WI38 (cell line): ENCODE results near the gene PDE4DIP.
"Not testable (repeated sequence)": the region's sequence is repeated elsewhere in the genome, so short reads cannot be mapped to it uniquely, and the experiment has no call there.

Experiments
- H3K4me3 ChIP-seq: 2 replicates; pipeline ENCODE4 v1.5.1; 2011; ENCODE audit warnings: low read depth, mild to moderate bottlenecking, control low read depth, low read length

Gene PDE4DIP

DNA sequence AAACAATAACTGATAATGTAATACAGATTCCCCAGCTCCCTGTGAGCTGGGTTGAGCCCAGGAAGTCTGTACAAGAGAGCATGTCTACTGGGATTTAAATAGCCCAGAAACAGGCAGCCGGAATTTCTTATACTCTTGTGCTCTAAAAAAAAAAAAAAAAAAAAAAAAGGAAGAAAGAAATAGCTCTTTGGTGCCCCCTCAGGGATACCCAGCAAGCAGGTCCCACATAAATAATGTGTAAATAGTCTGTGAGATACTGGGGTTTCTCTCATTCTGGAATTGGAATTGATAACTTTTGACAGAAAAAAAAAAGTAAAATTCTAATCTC is 25.4 kb downstream of the PDE4DIP start:
- H3K4me3 ChIP-seq, result not testable (repeated sequence)

DNA sequence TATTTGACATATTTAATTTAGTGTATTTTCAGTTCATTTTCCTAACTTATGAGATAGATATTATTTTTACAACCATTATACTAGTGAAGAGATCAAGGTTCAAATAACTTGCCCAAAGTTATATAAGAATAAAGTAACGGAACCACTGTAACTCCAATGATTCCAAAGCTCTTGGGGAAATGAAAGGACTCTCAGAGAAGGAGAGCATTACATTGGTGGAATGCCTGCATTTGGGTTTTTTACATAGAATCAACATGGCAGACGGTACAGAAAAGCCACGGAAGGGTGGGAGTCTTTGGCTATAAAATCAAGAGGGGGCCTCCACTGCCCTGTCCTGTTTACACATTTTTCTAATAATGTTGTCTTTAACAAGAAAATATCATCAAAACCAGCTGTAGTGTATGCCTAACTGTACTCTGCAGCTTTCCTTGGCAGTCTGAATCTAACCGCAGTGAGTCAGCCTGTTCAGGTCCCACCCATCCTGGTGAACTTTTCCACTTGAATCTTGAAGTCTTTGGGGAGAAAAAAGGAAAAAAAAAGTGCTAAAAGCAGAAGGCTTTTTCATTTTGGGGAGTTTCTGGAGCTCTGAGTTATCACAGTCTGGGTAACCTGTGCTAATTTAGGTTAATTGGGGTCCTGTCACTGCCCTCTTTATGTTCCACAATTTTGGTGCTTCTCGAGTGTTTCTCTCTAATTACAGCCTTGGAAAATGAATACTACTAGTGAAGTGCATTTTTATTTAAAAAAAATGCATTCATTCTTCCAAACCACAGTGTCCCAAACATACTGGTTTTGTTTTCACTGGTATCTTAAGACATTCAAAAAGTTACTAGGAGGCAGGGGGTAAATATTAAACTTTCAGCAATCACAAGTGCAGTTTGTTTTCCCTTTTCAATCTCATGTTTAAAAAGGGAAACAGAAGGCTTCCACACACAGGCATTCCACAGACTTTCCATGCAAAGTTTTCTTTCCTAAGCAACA is 30.5 kb downstream of the PDE4DIP start:
- 0 out of 2 replicates have a peak overlapping the region, but pooled peaks have one; percentile 16 for H3K4me3 ChIP-seq

DNA sequence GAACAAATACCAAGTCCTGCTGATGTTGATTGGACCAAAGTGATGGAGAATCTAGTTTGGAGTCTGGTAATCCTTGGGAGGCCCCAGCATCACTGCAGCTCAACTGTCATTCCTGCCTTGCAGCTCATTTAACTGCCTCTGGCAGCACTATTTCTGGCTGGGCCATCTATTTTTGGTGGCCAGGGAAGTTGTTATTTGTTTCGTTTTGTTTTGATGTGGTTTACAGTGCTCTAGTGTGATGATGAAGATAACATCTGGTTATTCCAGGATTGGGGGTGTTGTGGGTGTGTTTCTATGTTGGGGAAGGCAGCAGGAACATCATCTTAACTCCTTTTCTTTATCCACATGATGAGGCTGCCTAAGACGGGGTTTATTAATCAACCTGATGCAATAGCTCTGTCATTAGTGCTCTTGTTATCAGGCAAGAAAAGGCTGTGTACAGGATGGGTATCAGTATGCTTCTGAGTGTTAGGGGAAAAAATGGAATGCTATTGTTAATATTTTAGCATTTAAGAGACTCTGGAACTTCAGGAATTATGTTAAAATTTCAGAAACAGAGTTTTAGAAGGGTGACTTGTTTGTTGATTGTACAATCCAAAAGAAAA is 35.7 kb downstream of the PDE4DIP start:
- not testable (repeated sequence) for H3K4me3 ChIP-seq

DNA sequence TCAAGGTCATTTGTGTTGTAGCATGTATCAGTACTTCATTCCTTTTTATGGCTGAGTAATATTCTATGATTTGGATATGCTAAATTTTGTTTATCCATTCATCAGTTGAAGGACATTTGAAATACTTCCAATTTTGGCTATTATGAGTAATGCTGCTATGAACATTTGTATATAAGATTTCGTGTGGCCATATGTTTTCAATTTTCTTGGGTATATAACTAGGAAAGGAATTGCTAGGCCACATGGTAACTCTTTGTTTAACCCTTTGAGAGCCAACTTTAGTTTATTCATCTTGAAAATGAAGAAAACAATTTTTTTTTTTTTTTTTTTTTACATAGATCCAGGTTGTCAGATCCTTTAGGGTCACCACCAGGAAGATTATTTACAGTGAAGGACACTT is 37.0 kb downstream of the PDE4DIP start:
- not testable (repeated sequence) for H3K4me3 ChIP-seq

DNA sequence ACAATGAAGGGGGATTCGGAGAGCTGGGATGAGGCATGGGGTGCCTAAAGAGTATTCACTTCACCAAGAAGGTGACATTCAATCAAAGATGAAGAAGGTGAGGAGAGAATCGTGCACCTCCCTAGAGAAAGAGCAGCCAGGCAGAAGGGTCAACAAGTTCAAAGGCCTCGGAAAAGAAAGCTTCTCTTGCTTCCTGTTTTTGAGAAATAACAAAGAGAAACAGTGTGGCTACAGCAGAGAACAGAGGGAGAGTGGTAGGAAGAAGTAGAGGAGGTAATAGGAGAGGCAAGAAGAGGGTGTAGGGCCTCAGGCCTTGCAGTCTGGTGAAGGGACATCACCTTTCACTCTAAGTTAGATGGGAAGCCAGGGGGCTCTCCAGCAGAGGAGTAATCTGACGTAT is 41.0 kb downstream of the PDE4DIP start:
- H3K4me3 ChIP-seq, result not testable (repeated sequence)

DNA sequence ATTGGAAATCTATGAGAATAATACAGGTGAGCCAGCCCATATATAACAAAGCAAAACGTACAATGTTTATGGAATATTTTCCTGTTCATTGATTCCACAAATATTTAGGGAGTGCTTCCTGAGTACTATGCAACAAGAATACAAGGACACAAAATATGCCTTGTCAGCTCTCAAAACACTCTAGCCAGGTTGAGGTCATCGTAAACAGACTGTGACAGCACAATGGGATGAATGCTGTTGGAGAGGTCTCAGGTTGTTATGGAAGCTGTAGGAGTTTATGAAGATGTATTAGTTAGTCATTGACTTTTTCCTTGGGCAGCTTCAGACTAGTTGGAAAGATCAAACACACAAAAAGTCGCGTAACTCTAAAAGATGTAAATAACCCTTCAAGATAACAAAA is 42.1 kb downstream of the PDE4DIP start:
- H3K4me3 ChIP-seq, result not testable (repeated sequence)

DNA sequence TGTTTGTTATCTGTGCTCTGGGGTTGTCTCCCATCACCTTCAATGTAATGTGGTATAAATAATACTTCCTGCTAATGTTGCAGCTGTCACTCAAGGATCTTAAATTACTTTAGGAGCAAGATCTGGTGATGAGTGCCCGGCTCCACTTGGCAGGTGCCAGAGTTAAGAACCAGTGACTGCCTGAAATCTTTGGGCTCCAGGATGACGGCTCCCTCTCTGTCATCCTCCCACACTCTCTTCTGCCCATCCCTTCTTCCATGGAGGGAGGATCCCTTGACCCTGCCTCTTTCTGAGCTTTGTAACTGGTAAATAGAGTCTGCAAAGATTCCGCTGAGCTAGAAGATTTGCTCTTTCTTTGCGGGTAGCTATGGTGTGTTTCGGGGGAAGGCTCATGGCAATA is 44.4 kb downstream of the PDE4DIP start:
- not testable (repeated sequence) for H3K4me3 ChIP-seq

DNA sequence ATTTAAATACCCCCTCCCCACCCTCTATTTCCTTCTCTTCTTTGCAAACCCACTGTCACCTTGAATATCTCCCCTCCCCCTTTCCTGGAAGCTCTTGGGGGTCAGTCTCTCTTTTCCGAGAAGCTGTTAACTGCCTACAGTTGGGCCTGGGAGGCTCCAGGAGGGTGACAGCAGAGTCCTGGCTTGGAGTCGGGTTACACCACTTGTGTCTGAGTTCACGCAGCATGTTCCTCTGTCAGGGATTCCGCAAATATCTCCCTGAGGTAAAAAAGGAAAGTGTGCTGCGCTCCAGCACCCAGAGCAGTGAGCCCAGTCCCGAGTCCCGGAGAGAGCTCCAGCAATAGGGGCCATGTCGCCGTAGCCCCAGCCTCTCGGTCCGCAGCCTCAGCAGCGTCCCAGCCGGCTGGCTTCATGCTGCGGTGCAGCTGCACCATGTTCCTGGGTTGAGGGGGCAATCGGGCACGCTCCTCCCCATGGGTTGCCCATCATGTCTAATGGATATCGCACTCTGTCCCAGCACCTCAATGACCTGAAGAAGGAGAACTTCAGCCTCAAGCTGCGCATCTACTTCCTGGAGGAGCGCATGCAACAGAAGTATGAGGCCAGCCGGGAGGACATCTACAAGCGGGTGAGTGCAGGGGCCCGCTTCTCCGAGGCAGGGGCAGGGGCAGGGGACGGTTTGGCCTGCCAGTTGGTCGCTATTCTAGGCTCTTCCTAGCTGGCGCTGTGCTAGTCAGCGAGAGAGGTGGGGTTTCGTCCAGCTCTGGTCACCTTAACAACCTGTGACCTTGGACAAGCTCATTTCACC is 45.2 kb downstream of the PDE4DIP start:
- not testable (repeated sequence) for H3K4me3 ChIP-seq

DNA sequence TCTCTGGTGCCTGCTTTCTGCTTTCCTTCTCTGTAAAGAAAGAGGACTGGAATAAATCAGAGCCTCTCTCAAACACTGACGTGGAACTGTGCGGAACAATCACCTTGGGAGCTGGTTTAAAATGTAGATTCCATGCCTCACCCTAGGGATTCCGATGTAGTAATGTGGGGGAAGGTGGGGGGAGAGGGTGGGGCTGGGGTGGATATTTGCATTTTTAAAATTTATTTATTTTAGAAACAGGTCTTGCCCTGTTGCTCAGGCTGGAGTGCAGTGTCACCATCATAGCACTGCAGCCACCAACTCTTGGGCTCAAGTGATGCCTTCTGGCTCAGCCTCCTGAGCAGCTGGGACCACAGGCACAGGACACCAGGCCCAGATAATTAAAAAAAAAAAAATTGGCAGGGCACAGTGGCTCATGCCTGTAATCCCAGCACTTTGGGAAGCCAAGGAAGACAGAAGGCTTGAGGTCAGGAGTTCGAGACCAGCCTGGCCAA is 45.9 kb downstream of the PDE4DIP start:
- not testable (repeated sequence) for H3K4me3 ChIP-seq

DNA sequence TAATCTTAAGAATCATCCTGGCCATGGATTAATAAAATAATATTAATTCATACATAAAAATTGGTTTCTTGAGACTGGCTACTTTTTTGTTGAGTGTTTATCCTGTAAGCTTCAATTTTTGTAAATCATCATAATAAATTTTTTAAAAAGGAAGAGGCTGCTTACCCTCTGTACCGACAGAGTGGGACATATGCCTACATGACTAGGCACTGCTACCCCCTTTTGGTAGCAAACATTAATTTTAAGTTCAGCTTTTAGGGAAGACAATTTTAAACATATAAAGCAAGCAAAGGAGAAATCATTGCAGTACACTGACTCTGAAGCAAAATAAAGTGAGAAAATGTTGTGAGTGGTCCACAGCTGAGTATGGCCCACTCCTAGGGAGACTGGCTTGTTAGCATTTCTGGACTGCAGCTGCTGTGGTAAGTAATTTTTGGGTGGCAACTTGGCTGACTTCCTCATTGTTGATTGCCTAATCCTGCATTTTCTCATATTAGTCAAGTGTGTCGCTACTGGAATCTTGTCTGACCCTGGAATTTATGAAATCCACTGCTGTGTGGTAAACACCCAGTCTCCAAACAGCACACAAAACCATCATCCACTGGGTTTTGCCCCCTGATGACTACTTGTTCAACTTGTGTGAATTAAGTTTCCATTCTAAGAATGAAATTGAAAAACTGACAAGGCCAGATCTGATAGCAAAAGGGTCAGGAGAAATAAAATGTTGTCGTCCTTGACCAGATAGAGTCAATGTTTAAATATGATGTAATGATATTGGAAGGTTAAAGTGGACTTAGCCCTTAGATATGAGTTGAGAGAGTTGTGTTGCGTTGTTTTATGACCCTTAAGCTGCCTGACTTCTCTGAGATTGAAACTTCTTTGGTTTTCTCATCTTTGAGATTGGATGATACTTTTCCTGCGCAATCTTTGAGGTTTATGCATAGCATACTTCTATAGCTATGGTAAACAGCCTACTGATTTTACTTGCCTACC is 50.4 kb downstream of the PDE4DIP start:
- not testable (repeated sequence) for H3K4me3 ChIP-seq

DNA sequence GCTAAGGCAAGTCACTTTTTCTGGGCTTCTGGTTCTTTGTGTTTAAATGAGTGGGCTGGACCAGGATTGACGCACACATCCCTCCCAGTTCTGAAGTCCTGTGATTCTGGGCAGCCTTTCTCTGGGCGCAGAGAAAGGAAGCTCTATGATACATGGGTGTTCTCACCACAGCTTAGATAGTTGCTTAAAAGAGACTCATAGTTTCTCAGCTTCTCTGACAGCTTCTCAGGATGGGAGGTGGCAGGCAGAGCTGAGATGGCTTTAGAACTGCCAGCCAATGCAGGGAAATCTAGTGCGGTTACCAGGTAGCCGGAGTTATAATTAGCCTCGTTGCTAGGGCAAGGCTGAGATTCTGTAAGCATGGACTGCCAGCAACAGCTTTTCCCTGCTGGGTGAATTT is 55.8 kb downstream of the PDE4DIP start:
- not testable (repeated sequence) for H3K4me3 ChIP-seq

DNA sequence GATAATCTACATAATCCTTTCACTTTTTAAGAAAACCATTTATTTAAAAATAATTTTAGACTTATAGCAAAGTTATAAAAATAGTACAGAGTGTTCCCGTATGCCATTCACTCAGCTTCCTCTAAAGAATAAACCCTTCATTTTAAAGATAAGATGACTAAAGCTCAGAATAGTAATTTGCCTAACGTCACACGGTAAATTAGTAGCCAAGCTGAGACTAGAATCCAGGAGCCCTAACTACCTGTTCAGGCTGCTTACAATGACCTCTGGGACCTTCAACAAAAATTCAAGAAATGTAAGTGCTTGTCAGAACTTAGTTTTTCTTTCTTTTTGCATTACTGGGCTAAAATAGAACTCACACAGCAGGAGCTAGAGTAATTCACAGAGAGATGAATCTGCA is 56.5 kb downstream of the PDE4DIP start:
- not testable (repeated sequence) for H3K4me3 ChIP-seq

DNA sequence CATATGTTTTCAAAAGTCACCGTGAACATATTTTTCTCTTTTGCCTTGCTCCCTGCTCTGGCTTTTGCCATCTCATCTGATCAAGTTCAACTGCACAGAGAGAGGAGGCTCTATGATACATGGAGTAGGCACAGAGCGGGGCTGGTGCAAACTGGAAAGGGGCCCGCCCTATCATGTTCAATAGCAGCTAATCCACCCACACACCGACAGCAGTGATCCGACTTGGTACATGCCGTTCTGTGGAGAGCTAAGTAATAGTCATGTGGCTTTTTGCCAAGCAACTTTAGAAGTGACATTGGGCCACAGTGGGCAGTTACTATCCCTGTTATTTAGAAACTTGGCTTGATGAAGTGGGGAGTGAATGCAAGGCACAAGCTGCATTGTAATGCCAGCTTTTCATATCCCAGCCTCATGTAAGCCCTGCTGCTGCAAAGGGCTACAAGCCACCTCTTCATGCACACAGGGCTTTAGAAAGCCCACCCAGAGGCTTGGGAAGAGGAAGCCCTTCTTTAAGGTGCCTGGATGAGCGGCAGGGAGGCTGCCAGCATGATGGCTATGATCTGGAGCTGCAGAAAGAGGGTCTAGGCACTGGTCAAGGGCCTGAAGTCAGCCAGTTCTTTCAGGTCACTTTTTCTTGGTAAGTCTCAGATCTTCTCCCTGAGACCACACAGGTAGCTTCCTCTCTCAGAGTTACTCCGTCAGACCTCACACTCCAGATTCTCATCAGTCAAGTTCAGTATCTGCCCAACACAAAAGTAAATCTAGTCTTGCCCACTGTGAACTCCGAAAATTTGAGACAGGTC is 57.1 kb downstream of the PDE4DIP start:
- not testable (repeated sequence) for H3K4me3 ChIP-seq

DNA sequence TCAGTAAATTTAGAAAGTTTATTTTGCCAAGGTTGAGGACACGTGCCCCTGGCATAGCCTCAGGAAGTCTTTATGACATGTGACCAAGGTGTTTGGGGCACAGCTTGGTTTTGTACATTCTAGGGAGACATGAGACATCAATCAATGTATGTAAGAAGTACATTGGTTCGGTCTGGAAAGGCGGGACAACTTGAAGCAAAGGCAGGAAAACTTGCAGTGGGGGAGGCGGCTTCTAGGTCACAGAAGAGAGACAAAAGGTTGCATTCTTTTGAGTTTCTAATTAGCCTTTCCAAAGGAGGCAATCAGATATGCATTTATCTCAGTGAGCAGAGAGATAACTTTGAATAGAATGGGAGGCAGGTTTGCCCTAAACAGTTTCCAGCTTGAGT is 57.7 kb downstream of the PDE4DIP start:
- H3K4me3 ChIP-seq, result not testable (repeated sequence)

DNA sequence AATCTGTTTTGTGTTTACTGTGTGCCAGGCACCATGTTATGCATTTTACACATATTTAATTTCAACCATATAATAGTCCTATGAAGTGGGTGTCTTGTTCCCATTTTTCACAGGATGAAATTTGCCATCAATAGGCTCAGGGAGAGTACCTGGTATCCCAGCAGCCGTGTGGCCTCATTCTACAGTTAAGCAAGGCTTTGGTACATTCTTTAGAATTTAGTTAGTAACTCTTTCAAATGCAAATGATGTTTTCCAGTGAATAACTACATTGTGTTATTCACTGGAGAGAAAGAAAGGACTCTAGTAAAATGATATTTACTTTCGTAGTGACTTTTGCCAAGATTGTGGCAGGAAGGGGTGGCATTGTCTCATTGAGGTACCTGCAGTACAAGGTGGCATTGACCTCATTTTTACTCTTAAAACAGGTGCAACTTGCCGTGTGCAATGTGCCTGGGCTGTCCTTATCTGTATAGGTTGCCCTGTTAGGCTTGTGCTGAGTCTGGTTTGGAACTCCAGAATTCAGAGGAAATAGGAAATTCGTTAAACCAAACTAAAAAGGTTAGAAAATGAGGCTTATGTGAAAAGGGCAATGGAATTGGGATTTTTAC is 65.1 kb downstream of the PDE4DIP start:
- not testable (repeated sequence) for H3K4me3 ChIP-seq

DNA sequence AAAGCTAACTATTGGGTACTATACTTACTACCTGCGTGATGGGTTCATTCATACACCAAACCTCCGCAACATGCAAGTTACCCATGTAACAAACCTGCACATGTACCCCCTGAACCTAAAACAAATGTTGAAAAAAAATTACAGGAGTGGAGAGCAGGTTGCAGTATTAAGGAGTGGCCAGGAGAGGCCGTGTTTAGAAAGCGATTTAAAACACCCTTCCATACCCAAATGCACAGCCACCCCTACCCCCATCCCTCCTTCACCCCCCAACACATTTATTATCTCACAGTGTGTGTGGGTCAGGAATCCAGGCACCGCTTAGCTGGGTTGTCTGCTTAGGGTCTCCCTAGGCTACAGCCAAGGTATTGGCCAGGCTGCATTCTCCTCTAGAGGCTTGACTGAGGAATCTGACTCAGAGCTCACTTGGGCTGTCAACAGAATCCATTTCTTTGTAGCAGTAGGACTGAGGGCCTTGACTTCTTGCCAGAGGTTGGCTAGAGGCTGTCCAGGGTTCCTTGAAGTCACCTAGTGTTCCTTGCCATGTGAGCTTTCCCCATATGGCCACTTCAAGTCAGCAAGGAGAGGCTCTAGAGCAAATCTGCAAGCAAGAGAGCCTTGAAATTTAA is 67.2 kb downstream of the PDE4DIP start:
- not testable (repeated sequence) for H3K4me3 ChIP-seq

DNA sequence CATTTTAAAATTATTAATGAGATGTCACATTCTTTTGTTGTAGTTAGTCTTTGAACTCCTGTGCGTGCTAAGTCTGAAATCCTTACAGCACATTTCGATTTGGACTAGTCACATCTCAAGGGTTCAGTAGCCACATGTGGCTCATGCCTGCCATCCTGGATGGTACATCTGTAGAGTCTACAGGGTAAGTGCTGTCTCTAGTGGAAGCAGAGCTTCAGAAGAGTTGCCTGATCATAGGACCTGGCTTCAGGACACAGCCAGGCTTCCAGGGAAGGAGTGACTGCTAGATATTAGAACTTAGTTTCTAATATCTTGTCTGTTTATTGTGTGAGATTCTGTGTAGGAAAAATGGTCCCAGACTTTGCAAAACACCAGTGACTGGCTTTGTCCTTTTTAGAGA is 72.0 kb downstream of the PDE4DIP start:
- not testable (repeated sequence) for H3K4me3 ChIP-seq

DNA sequence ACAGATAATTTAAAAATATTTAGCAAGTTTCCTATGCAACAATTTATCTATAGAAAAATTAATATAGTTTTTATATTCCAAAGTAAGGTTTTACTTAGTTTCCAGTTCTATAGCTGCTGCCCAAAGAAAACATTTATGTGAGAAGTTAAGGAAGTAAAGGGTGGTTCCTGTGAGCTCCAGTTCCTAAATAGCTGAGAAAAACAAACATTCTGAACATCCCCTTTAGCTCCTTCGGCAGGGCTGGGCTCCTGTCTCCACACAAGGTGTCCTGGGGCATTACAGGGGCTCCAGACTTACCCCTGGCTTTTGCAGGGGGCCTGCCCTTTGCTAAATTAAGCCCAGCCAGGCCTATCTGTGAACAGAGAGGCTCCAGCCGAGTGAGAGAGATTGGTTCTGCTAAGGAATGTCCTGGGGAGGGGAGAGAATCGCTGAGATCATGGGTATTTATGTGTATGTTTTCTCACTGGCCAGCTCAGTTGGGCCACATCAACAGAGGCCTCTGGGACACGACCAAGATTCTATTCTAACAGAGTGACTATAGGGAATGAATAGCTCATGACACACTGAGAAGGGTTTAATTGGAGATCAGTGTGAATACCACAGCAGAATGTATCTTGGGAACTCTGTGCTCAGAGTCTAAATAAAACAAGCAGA is 72.6 kb downstream of the PDE4DIP start:
- H3K4me3 ChIP-seq, result not testable (repeated sequence)
